Natural killer cell (primary cell): ENCODE results near the gene ZNF627. TPM values are rescaled to one million over a fixed set of nuclear protein-coding genes. Genes with fewer than 3 reads are reported as not detected.

ENCODE experiments used
- ATAC-seq, 3 donors: fragments of 150-1000 bp in 2 of 3; fragments of 200-7000 bp in 1 of 3; cut with Tn5 transposase; 1 replicate in 1 of 3; 2 replicates in 2 of 3; pipeline ENCODE4 v1.10.0; 2021; ENCODE audit warnings: mild to moderate bottlenecking in 2 of 3, moderate library complexity in 2 of 3
- DNase-seq, 2 donors: peaks; one replicate each; pipeline versions ENCODE4 v3.0.0 to v3.0.0-alpha.2; 2013 to 2021; ENCODE audit warnings: mixed read lengths in 1 of 2
- H3K27ac ChIP-seq: one replicate; pipeline ENCODE4 v1.5.1; 2013; ENCODE audit warnings: mild to moderate bottlenecking, low read length
- H3K27me3 ChIP-seq: one replicate; pipeline ENCODE4 v1.6.1; 2013; ENCODE audit warnings: low read length; ENCODE audit not compliant: control insufficient read depth, insufficient read depth
- H3K36me3 ChIP-seq: one replicate; pipeline ENCODE4 v1.6.1; 2013; ENCODE audit warnings: low read length; ENCODE audit not compliant: control insufficient read depth, insufficient read depth
- H3K4me1 ChIP-seq: one replicate; pipeline ENCODE4 v1.6.1; 2013; ENCODE audit warnings: low read length; ENCODE audit not compliant: control insufficient read depth, insufficient read depth
- H3K4me3 ChIP-seq: one replicate; pipeline ENCODE4 v1.5.1; 2013; ENCODE audit warnings: low read length
- H3K9me3 ChIP-seq: one replicate; pipeline ENCODE4 v1.6.1; 2013; ENCODE audit warnings: low read length; ENCODE audit not compliant: control insufficient read depth, insufficient read depth
- H3K27ac Mint-ChIP-seq, 2 donors: one replicate each; pipeline ENCODE4 v1.8.0; 2022; ENCODE audit warnings: mild to moderate bottlenecking in 2 of 2, mixed read lengths in 2 of 2, moderate library complexity in 1 of 2
- H3K27me3 Mint-ChIP-seq, 2 donors: one replicate each; pipeline ENCODE4 v1.8.0; 2022; ENCODE audit warnings: low read depth in 2 of 2, mixed read lengths in 2 of 2
- H3K36me3 Mint-ChIP-seq: one replicate; pipeline ENCODE4 v1.8.0; 2022; ENCODE audit warnings: mixed read lengths
- H3K4me1 Mint-ChIP-seq, 2 donors: one replicate each; pipeline ENCODE4 v1.8.0; 2022; ENCODE audit warnings: mixed read lengths in 2 of 2
- H3K4me3 Mint-ChIP-seq: one replicate; pipeline ENCODE4 v1.8.0; 2022; ENCODE audit warnings: mild to moderate bottlenecking, moderate library complexity, mixed read lengths
- H3K9me3 Mint-ChIP-seq, 2 donors: one replicate each; pipeline ENCODE4 v1.8.0; 2022; ENCODE audit warnings: mixed read lengths in 2 of 2
- WGBS: methylation state at CpG from one replicate; pipeline ENCODE4 v1.1.7; 2013; ENCODE audit warnings: missing lambda C conversion rate; ENCODE audit not compliant: insufficient coverage; 5-methylcytosine and 5-hydroxymethylcytosine counted together
- intact Hi-C: fragments of 100-400 bp; cut with micrococcal nuclease; formaldehyde crosslinking; loops from one replicate; pipeline ENCODE4 v1.14.2; 2022
- total RNA-seq, 4 donors: library from RNA; stranded (reverse); fragments of 120-200 nt in 1 of 4; gene quantifications; one replicate each; pipeline versions ENCODE4 v1.2.3 to v1.2.4, GENCODE V29; 2013 to 2022
- TF ChIP-seq, protein P1 (sequence below): fragments of 200-600 bp; IDR thresholded peaks from one replicate; pipeline ENCODE4 v1.8.0; 2022; ENCODE audit warnings: antibody characterized with exemption

ZNF627 gene
- total RNA-seq, 3 donors from 2014 or later (not counting 1 experiment from before 2014, with no cell fraction given), result 4.7 to 7.5 (median 4.9) TPM

DNA sequence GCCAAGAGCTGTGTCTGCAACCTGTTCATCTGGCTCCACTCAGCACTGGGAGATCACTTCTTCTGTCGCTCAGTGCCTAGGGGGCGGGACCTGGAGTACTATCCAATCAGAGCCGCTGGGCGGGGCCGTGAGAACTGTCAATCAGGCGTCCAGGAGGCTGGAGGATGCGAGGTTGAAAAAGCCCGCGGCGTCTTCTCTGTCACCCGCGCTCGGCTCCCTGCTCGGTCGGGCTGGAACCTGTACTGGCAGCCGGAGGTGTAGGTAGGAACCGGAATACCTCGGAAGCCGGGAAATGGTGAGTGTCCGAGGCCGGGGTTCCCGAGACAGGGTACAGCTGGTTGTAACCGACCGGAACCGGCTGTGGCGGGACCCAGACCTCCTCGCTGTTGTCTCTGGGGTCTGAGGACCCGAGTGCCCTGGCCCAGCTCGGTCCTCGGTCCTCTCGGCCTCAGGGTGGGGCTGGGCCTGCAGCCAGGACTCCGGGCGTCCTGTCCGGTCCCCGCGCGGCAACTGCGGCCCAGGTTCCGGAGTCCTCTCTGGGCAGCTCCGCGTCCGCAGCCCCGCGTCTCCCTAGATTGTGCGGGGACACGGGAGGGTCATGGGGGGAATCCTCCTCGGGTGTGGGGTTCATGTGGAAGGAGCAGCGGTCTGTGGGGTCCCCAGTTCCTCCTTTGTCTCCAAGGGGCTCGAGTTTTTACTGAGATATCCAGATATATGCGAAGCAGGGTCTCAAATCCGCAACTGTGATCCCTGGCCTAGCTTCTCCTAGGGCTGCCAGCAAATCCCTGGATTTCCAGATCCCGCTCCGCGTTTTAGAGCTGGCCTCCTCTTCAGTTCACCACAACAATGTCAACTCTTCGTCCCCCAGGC is 42.6 kb downstream of the ZNF627 start:
- Histone ChIP-seq H3K9me3 (no peaks in the 10 kb centered on the region), H3K4me3 (peak overlapping the region; percentile 47), H3K4me1 (peaks cover 12% of the 10 kb centered on the region), H3K36me3 (no peaks in the 10 kb centered on the region), H3K27ac (no peak overlapping the region), H3K27me3 (peaks cover 2% of the 10 kb centered on the region)
- Mint-ChIP-seq H3K27me3 (no peaks in the 10 kb centered on the region), H3K36me3 (no peaks in the 10 kb centered on the region), H3K4me1 (no peaks in the 10 kb centered on the region), H3K27ac (peak overlapping the region in 1 of 2 donors; percentile 20), H3K4me3 (peak overlapping the region; percentile 83), H3K9me3 (no peaks in the 10 kb centered on the region)
- intact Hi-C loops, result no loop called here
- WGBS, result 4% methylated on average over 53 of the region's 55 CpGs
- DNase-seq (peak; percentile 87 to 94), ATAC-seq (peak; percentile 97 to 100 (median 100))
- TF ChIP-seq, protein P1, sequence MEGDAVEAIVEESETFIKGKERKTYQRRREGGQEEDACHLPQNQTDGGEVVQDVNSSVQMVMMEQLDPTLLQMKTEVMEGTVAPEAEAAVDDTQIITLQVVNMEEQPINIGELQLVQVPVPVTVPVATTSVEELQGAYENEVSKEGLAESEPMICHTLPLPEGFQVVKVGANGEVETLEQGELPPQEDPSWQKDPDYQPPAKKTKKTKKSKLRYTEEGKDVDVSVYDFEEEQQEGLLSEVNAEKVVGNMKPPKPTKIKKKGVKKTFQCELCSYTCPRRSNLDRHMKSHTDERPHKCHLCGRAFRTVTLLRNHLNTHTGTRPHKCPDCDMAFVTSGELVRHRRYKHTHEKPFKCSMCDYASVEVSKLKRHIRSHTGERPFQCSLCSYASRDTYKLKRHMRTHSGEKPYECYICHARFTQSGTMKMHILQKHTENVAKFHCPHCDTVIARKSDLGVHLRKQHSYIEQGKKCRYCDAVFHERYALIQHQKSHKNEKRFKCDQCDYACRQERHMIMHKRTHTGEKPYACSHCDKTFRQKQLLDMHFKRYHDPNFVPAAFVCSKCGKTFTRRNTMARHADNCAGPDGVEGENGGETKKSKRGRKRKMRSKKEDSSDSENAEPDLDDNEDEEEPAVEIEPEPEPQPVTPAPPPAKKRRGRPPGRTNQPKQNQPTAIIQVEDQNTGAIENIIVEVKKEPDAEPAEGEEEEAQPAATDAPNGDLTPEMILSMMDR, result no peak

DNA sequence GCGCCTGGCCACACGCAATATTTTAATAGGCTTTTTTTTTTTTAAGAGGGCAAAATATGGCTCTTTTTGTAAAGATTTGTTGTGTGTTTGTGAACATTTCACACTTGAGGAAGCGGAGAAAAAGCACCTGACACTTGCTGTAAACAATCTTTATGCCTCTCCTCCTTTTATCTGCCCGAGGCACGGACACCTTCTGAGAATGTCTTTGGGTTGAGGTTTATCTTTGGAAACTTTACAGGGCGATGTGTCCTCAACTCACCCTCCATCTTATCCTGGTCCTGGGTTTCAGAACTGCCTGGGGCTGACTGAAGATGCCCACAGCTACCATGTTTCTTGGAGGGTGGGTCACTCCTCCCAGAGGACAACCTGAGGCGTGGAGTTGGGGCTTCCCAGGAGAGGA is 44.0 kb downstream of the ZNF627 start:
- DNase-seq (no peak), ATAC-seq (no peak)
- H3K27ac Mint-ChIP-seq, result no peak overlapping the region
- H3K27ac ChIP-seq, result no peak overlapping the region
- peaks cover 12% of the 10 kb centered on the region for H3K4me1 ChIP-seq
- no peaks in the 10 kb centered on the region for H3K27me3 Mint-ChIP-seq
- 100% methylated on average over 2 of the region's 7 CpGs for WGBS
- no peaks in the 10 kb centered on the region for H3K36me3 ChIP-seq
- no peaks in the 10 kb centered on the region for H3K9me3 Mint-ChIP-seq
- no peaks in the 10 kb centered on the region for H3K36me3 Mint-ChIP-seq
- no peaks in the 10 kb centered on the region for H3K9me3 ChIP-seq
- TF ChIP-seq, protein P1, result no peak
- H3K27me3 ChIP-seq, result peaks cover 2% of the 10 kb centered on the region
- H3K4me3 Mint-ChIP-seq, result peak overlapping the region; percentile 21
- no peaks in the 10 kb centered on the region for H3K4me1 Mint-ChIP-seq
- intact Hi-C loops, result no loop called here
- no peak overlapping the region for H3K4me3 ChIP-seq

DNA sequence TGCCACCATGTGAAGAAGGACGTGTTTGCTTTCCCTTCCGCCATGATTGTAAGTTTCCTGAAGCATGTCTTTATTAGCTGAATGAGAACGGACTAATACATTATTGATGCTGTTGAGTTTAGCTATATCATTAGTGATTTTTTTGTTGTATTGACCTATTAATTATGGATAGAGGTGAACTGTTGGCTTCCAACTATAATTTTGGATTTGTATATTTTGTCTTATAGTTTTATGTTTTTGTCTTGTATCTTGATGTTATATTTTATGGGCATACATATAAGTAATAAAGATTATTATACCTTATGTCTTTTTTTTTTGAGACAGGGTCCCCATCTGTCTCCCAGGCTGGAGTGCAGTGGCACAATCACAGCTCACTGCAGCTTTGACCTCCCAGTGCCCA is 45.6 kb downstream of the ZNF627 start:
- Mint-ChIP-seq H3K9me3 (no peaks in the 10 kb centered on the region), H3K36me3 (no peaks in the 10 kb centered on the region), H3K4me1 (no peaks in the 10 kb centered on the region), H3K27ac (no peak overlapping the region), H3K4me3 (peak overlapping the region; percentile 28), H3K27me3 (no peaks in the 10 kb centered on the region)
- H3K9me3 ChIP-seq, result no peaks in the 10 kb centered on the region
- TF ChIP-seq, protein P1, result no peak
- intact Hi-C loops, result no loop called here
- peaks cover 2% of the 10 kb centered on the region for H3K27me3 ChIP-seq
- H3K36me3 ChIP-seq, result no peaks in the 10 kb centered on the region
- H3K4me1 ChIP-seq, result peaks cover 12% of the 10 kb centered on the region
- H3K27ac ChIP-seq, result no peak overlapping the region
- ATAC-seq, result no peak
- no peak overlapping the region for H3K4me3 ChIP-seq
- 92% methylated on average over 3 of the region's 3 CpGs for WGBS
- DNase-seq, result no peak
